ENCODE data around the gene ATOH1. TPM values are rescaled to one million over a fixed set of nuclear protein-coding genes. Genes with fewer than 3 reads are reported as not detected.

ATOH1 gene
- total RNA-seq, 6 donors from 2014 or later: not detected

- TF ChIP-seq POLR2A (IDR thresholded peaks at IDR 0.05) (no peak), POLR2AphosphoS5 (IDR thresholded peaks at IDR 0.05) (no peak), CTCF (IDR thresholded peaks at IDR 0.05) (no peak), EP300 (IDR thresholded peaks at IDR 0.05) (no peak)
- Histone ChIP-seq H3K4me3 (no peak overlapping the region), H3K36me3 (no peaks in the 10 kb centered on the region), H3K27me3 (no peaks in the 10 kb centered on the region), H3K9me3 (no peaks in the 10 kb centered on the region), H3K4me1 (no peaks in the 10 kb centered on the region), H3K27ac (no peak overlapping the region)
- 81 to 86% methylated on average over 2 of the region's 2 CpGs for WGBS, 2 donors
- ATAC-seq (ENCODE audit: low FRiP score in 2 of 2): no peak
- DNase-seq: no peak
These were observed 15.5 kb upstream of the ATOH1 start for GRCh38 chr4:93813092-93813491.

GRCh38 chr4:93814141-93814540, 14.4 kb upstream of the ATOH1 start:
- TF ChIP-seq EP300 (IDR thresholded peaks at IDR 0.05) (no peak), POLR2AphosphoS5 (IDR thresholded peaks at IDR 0.05) (no peak), POLR2A (IDR thresholded peaks at IDR 0.05) (no peak), CTCF (IDR thresholded peaks at IDR 0.05) (no peak)
- Histone ChIP-seq H3K4me1 (no peaks in the 10 kb centered on the region), H3K36me3 (no peaks in the 10 kb centered on the region), H3K4me3 (no peak overlapping the region), H3K27ac (no peak overlapping the region), H3K9me3 (no peaks in the 10 kb centered on the region), H3K27me3 (no peaks in the 10 kb centered on the region)
- ATAC-seq (ENCODE audit: low FRiP score in 2 of 2): no peak
- DNase-seq: no peak
- WGBS, 2 donors: 60 to 83% methylated on average over 3 of the region's 3 CpGs

GRCh38 chr4:93814722-93815121, 13.8 kb upstream of the ATOH1 start:
- WGBS, 2 donors: 52 to 60% methylated on average over 4 of the region's 4 CpGs
- no peaks in the 10 kb centered on the region for H3K9me3 ChIP-seq
- no peaks in the 10 kb centered on the region for H3K36me3 ChIP-seq
- H3K27ac ChIP-seq: no peak overlapping the region
- no peaks in the 10 kb centered on the region for H3K27me3 ChIP-seq
- TF ChIP-seq EP300 (IDR thresholded peaks at IDR 0.05) (no peak), POLR2A (IDR thresholded peaks at IDR 0.05) (no peak), CTCF (IDR thresholded peaks at IDR 0.05) (no peak), POLR2AphosphoS5 (IDR thresholded peaks at IDR 0.05) (no peak)
- H3K4me3 ChIP-seq: no peak overlapping the region
- ATAC-seq (ENCODE audit: low FRiP score in 2 of 2): peak in 1 of 2 donors; percentile 62
- peak in 1 of 2 donors; percentile 40 for DNase-seq
- no peaks in the 10 kb centered on the region for H3K4me1 ChIP-seq

- Histone ChIP-seq H3K36me3 (no peaks in the 10 kb centered on the region), H3K9me3 (no peaks in the 10 kb centered on the region), H3K4me1 (peaks cover 15 to 29% (median 21%) of the 10 kb centered on the region in 4 donors), H3K27ac (no peak overlapping the region), H3K4me3 (no peak overlapping the region), H3K27me3 (peaks cover 0 to 40% (median 23%) of the 10 kb centered on the region in 4 donors)
- no peak for DNase-seq
- 35 to 42% methylated on average over 4 of the region's 4 CpGs for WGBS, 2 donors
- no peak for ATAC-seq (ENCODE audit: low FRiP score in 2 of 2)
- no peak for TF ChIP-seq POLR2A (IDR thresholded peaks at IDR 0.05)
- no peak for TF ChIP-seq CTCF (IDR thresholded peaks at IDR 0.05)
These were observed 2.9 kb upstream of the ATOH1 start for GRCh38 chr4:93825551-93826216.
